ENCODE measurements around the gene MAX.

The MAX gene

GRCh38 chr14:65053466-65053865 is 48.9 kb downstream of the MAX start:
- no peak overlapping the region for H3K9ac ChIP-seq (ENCODE audit: low read length)
- H3K27me3 ChIP-seq (ENCODE audit: insufficient read depth, low read length), result no peaks in the 10 kb centered on the region
- no peak overlapping the region for H4K8ac ChIP-seq (ENCODE audit: low read depth, low read length)
- no peak overlapping the region for H3K23ac ChIP-seq (ENCODE audit: low read length)
- no peak overlapping the region for H2BK120ac ChIP-seq (ENCODE audit: insufficient read depth, low read length, poor library complexity)
- no peak overlapping the region for H4K12ac ChIP-seq (ENCODE audit: low read depth, low read length)
- no peak overlapping the region for H2AK5ac ChIP-seq (ENCODE audit: low read length)
- no peak overlapping the region for H3K18ac ChIP-seq (ENCODE audit: low read length)
- no peaks in the 10 kb centered on the region for H3K9me3 ChIP-seq (ENCODE audit: insufficient read depth, low read depth, low read length)
- H3K79me2 ChIP-seq (ENCODE audit: control insufficient read depth, insufficient read depth, low read length, poor library complexity), result no peaks in the 10 kb centered on the region
- no peaks in the 10 kb centered on the region for H3K4me1 ChIP-seq (ENCODE audit: control insufficient read depth in 1 of 2, insufficient read depth in 2 of 2, low read length in 2 of 2)
- no peak overlapping the region for H3K27ac ChIP-seq (ENCODE audit: low read depth, low read length)
- no peak overlapping the region for H3K4me2 ChIP-seq (ENCODE audit: low read length)
- H2BK5ac ChIP-seq (ENCODE audit: low read depth, low read length, poor library complexity), result no peak overlapping the region
- H2BK12ac ChIP-seq (ENCODE audit: low read length), result no peak overlapping the region
- no CpG with 5 or more reads among the region's 3 CpGs for WGBS (ENCODE audit: extremely low coverage, insufficient coverage, insufficient read length)
- no peaks in the 10 kb centered on the region for H3K79me1 ChIP-seq (ENCODE audit: low read length)
- no peak for DNase-seq
- H3K4ac ChIP-seq (ENCODE audit: low read depth, low read length), result no peak overlapping the region
- no peak overlapping the region for H3K14ac ChIP-seq (ENCODE audit: low read length)
- H3K36me3 ChIP-seq (ENCODE audit: control insufficient read depth in 1 of 2, insufficient read depth in 2 of 2, low read length in 2 of 2), result peaks cover 6 to 14% of the 10 kb centered on the region in 2 experiments
- H2AFZ ChIP-seq (ENCODE audit: insufficient read depth, low read length, poor library complexity), result no peak overlapping the region
- H3K4me3 ChIP-seq (ENCODE audit: low read depth, low read length), result no peak overlapping the region
- no peak overlapping the region for H4K91ac ChIP-seq (ENCODE audit: low read depth, low read length)

GRCh38 chr14:65052832-65053231 is 49.5 kb downstream of the MAX start:
- Histone ChIP-seq H3K4me2 (ENCODE audit: low read length) (no peak overlapping the region), H3K4me1 (ENCODE audit: control insufficient read depth in 1 of 2, insufficient read depth in 2 of 2, low read length in 2 of 2) (no peaks in the 10 kb centered on the region), H3K4me3 (ENCODE audit: low read depth, low read length) (no peak overlapping the region), H3K36me3 (ENCODE audit: control insufficient read depth in 1 of 2, insufficient read depth in 2 of 2, low read length in 2 of 2) (peaks cover 6 to 14% of the 10 kb centered on the region in 2 experiments), H4K91ac (ENCODE audit: low read depth, low read length) (no peak overlapping the region), H2BK5ac (ENCODE audit: low read depth, low read length, poor library complexity) (no peak overlapping the region), H3K14ac (ENCODE audit: low read length) (no peak overlapping the region), H2AFZ (ENCODE audit: insufficient read depth, low read length, poor library complexity) (no peak overlapping the region), H2BK120ac (ENCODE audit: insufficient read depth, low read length, poor library complexity) (no peak overlapping the region), H3K27ac (ENCODE audit: low read depth, low read length) (no peak overlapping the region), H3K9me3 (ENCODE audit: insufficient read depth, low read depth, low read length) (no peaks in the 10 kb centered on the region), H3K9ac (ENCODE audit: low read length) (no peak overlapping the region), H3K27me3 (ENCODE audit: insufficient read depth, low read length) (no peaks in the 10 kb centered on the region), H3K23ac (ENCODE audit: low read length) (no peak overlapping the region), H2BK12ac (ENCODE audit: low read length) (no peak overlapping the region), H2AK5ac (ENCODE audit: low read length) (no peak overlapping the region), H3K18ac (ENCODE audit: low read length) (no peak overlapping the region), H4K12ac (ENCODE audit: low read depth, low read length) (no peak overlapping the region), H3K79me1 (ENCODE audit: low read length) (no peaks in the 10 kb centered on the region), H3K79me2 (ENCODE audit: control insufficient read depth, insufficient read depth, low read length, poor library complexity) (no peaks in the 10 kb centered on the region), H3K4ac (ENCODE audit: low read depth, low read length) (no peak overlapping the region), H4K8ac (ENCODE audit: low read depth, low read length) (no peak overlapping the region)
- no peak for DNase-seq
- WGBS (ENCODE audit: extremely low coverage, insufficient coverage, insufficient read length), result no CpG with 5 or more reads among the region's 4 CpGs

GRCh38 chr14:65045709-65046108 is 56.6 kb downstream of the MAX start:
- Histone ChIP-seq H2BK120ac (ENCODE audit: insufficient read depth, low read length, poor library complexity) (no peak overlapping the region), H3K14ac (ENCODE audit: low read length) (no peak overlapping the region), H3K4me1 (ENCODE audit: control insufficient read depth in 1 of 2, insufficient read depth in 2 of 2, low read length in 2 of 2) (no peaks in the 10 kb centered on the region), H3K9me3 (ENCODE audit: insufficient read depth, low read depth, low read length) (no peaks in the 10 kb centered on the region), H2BK5ac (ENCODE audit: low read depth, low read length, poor library complexity) (no peak overlapping the region), H2AK5ac (ENCODE audit: low read length) (no peak overlapping the region), H3K79me1 (ENCODE audit: low read length) (no peaks in the 10 kb centered on the region), H3K4me2 (ENCODE audit: low read length) (no peak overlapping the region), H3K27me3 (ENCODE audit: insufficient read depth, low read length) (no peaks in the 10 kb centered on the region), H3K23ac (ENCODE audit: low read length) (no peak overlapping the region), H3K4ac (ENCODE audit: low read depth, low read length) (no peak overlapping the region), H3K4me3 (ENCODE audit: low read depth, low read length) (no peak overlapping the region), H3K79me2 (ENCODE audit: control insufficient read depth, insufficient read depth, low read length, poor library complexity) (no peaks in the 10 kb centered on the region), H4K12ac (ENCODE audit: low read depth, low read length) (no peak overlapping the region), H2BK12ac (ENCODE audit: low read length) (no peak overlapping the region), H4K8ac (ENCODE audit: low read depth, low read length) (no peak overlapping the region), H2AFZ (ENCODE audit: insufficient read depth, low read length, poor library complexity) (no peak overlapping the region), H3K18ac (ENCODE audit: low read length) (no peak overlapping the region), H3K27ac (ENCODE audit: low read depth, low read length) (no peak overlapping the region), H3K36me3 (ENCODE audit: control insufficient read depth in 1 of 2, insufficient read depth in 2 of 2, low read length in 2 of 2) (peaks cover 8 to 16% of the 10 kb centered on the region in 2 experiments), H3K9ac (ENCODE audit: low read length) (no peak overlapping the region), H4K91ac (ENCODE audit: low read depth, low read length) (no peak overlapping the region)
- no peak for DNase-seq
- WGBS (ENCODE audit: extremely low coverage, insufficient coverage, insufficient read length), result no CpG with 5 or more reads among the region's 4 CpGs

DNA sequence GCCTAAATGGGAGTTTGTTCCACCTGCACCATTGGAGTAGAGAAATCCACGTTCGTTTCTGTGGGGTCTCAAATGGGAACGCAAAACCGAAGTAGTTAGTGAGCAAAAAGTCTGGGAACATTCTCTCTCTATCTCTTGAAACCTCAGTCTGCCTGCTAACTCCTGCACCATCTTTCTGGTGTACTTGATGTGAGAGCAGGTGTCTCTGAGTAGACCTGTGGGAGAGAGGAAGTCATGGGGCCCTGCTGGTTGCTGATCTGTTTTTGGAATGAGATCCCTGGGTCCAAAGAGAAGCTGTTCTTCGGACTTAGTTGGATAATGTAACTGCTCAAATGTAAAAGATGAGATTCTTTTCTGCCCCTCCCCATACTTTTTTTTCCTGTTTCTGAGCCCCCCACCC is 57.3 kb downstream of the MAX start:
- Histone ChIP-seq H4K12ac (ENCODE audit: low read depth, low read length) (no peak overlapping the region), H3K27me3 (ENCODE audit: insufficient read depth, low read length) (no peaks in the 10 kb centered on the region), H3K23ac (ENCODE audit: low read length) (no peak overlapping the region), H3K4me1 (ENCODE audit: control insufficient read depth in 1 of 2, insufficient read depth in 2 of 2, low read length in 2 of 2) (no peaks in the 10 kb centered on the region), H3K4ac (ENCODE audit: low read depth, low read length) (no peak overlapping the region), H3K14ac (ENCODE audit: low read length) (no peak overlapping the region), H2BK120ac (ENCODE audit: insufficient read depth, low read length, poor library complexity) (no peak overlapping the region), H2AK5ac (ENCODE audit: low read length) (no peak overlapping the region), H3K9me3 (ENCODE audit: insufficient read depth, low read depth, low read length) (no peaks in the 10 kb centered on the region), H3K36me3 (ENCODE audit: control insufficient read depth in 1 of 2, insufficient read depth in 2 of 2, low read length in 2 of 2) (peaks cover 9 to 18% of the 10 kb centered on the region in 2 experiments), H3K9ac (ENCODE audit: low read length) (no peak overlapping the region), H3K79me2 (ENCODE audit: control insufficient read depth, insufficient read depth, low read length, poor library complexity) (no peaks in the 10 kb centered on the region), H3K27ac (ENCODE audit: low read depth, low read length) (no peak overlapping the region), H3K18ac (ENCODE audit: low read length) (no peak overlapping the region), H3K4me3 (ENCODE audit: low read depth, low read length) (no peak overlapping the region), H3K4me2 (ENCODE audit: low read length) (no peak overlapping the region), H2AFZ (ENCODE audit: insufficient read depth, low read length, poor library complexity) (no peak overlapping the region), H2BK5ac (ENCODE audit: low read depth, low read length, poor library complexity) (no peak overlapping the region), H4K8ac (ENCODE audit: low read depth, low read length) (no peak overlapping the region), H2BK12ac (ENCODE audit: low read length) (no peak overlapping the region), H3K79me1 (ENCODE audit: low read length) (no peaks in the 10 kb centered on the region), H4K91ac (ENCODE audit: low read depth, low read length) (no peak overlapping the region)
- no peak for DNase-seq
- WGBS (ENCODE audit: extremely low coverage, insufficient coverage, insufficient read length), result no CpG with 5 or more reads among the region's 5 CpGs

Data from trophoblast cell (in vitro differentiated cells and primary cell).